HL-60 (cell line): Measurements from ENCODE around the gene USP3.

Experiments used
- DNase-seq, 2 experiments: peaks; one replicate each; pipeline ENCODE4 v3.0.0-alpha.2; 2010 to 2020; ENCODE audit warnings: low read depth in 1 of 2, low spot score in 1 of 2
- H3K27ac ChIP-seq: fragments of 250-450 bp; sonication (Bioruptor Pico); replicated peaks from 2 replicates; pipeline ENCODE4 v1.5.1; 2020; ENCODE audit warnings: mild to moderate bottlenecking, moderate library complexity
- H3K27me3 ChIP-seq: fragments of 250-450 bp; sonication (Bioruptor Pico); 2 replicates; pipeline ENCODE4 v1.5.1; 2021; ENCODE audit warnings: mild to moderate bottlenecking, moderate library complexity; ENCODE audit not compliant: insufficient read depth, poor library complexity, severe bottlenecking
- H3K4me3 ChIP-seq: replicated peaks from 2 replicates; pipeline ENCODE4 v1.5.1; 2011; ENCODE audit warnings: mild to moderate bottlenecking, control low read depth, low read length; ENCODE audit not compliant: insufficient read depth
- GABPA ChIP-seq: IDR thresholded peaks from 2 replicates; pipeline ENCODE4 v1.6.1; 2012; ENCODE audit warnings: low read depth
- POLR2AphosphoS5 ChIP-seq: IDR thresholded peaks from 2 replicates; pipeline ENCODE4 v1.6.1; 2012; ENCODE audit warnings: low read depth
- SPI1 ChIP-seq: IDR thresholded peaks from 2 replicates; pipeline ENCODE4 v1.6.1; 2012; ENCODE audit warnings: low read depth, mild to moderate bottlenecking, borderline replicate concordance
- TF ChIP-seq, protein P1 (sequence below): IDR thresholded peaks from one replicate; pipeline ENCODE4 v1.5.1; 2011; ENCODE audit warnings: low read length, control low read depth, inconsistent platforms; ENCODE audit not compliant: insufficient read depth
- TF ChIP-seq, protein P2 (sequence below): IDR thresholded peaks from 2 replicates; pipeline ENCODE4 v1.6.1; 2012; ENCODE audit warnings: low read depth; ENCODE audit not compliant: insufficient replicate concordance

Gene USP3

GRCh38 chr15:63500265-63501250 is 3.8 kb upstream of the USP3 start:
- TF ChIP-seq POLR2AphosphoS5 (no peak), GABPA (no peak), SPI1 (no peak)
- TF ChIP-seq, protein P1, sequence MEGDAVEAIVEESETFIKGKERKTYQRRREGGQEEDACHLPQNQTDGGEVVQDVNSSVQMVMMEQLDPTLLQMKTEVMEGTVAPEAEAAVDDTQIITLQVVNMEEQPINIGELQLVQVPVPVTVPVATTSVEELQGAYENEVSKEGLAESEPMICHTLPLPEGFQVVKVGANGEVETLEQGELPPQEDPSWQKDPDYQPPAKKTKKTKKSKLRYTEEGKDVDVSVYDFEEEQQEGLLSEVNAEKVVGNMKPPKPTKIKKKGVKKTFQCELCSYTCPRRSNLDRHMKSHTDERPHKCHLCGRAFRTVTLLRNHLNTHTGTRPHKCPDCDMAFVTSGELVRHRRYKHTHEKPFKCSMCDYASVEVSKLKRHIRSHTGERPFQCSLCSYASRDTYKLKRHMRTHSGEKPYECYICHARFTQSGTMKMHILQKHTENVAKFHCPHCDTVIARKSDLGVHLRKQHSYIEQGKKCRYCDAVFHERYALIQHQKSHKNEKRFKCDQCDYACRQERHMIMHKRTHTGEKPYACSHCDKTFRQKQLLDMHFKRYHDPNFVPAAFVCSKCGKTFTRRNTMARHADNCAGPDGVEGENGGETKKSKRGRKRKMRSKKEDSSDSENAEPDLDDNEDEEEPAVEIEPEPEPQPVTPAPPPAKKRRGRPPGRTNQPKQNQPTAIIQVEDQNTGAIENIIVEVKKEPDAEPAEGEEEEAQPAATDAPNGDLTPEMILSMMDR: no peak
- TF ChIP-seq, protein P2, sequence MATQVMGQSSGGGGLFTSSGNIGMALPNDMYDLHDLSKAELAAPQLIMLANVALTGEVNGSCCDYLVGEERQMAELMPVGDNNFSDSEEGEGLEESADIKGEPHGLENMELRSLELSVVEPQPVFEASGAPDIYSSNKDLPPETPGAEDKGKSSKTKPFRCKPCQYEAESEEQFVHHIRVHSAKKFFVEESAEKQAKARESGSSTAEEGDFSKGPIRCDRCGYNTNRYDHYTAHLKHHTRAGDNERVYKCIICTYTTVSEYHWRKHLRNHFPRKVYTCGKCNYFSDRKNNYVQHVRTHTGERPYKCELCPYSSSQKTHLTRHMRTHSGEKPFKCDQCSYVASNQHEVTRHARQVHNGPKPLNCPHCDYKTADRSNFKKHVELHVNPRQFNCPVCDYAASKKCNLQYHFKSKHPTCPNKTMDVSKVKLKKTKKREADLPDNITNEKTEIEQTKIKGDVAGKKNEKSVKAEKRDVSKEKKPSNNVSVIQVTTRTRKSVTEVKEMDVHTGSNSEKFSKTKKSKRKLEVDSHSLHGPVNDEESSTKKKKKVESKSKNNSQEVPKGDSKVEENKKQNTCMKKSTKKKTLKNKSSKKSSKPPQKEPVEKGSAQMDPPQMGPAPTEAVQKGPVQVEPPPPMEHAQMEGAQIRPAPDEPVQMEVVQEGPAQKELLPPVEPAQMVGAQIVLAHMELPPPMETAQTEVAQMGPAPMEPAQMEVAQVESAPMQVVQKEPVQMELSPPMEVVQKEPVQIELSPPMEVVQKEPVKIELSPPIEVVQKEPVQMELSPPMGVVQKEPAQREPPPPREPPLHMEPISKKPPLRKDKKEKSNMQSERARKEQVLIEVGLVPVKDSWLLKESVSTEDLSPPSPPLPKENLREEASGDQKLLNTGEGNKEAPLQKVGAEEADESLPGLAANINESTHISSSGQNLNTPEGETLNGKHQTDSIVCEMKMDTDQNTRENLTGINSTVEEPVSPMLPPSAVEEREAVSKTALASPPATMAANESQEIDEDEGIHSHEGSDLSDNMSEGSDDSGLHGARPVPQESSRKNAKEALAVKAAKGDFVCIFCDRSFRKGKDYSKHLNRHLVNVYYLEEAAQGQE: no peak
- Histone ChIP-seq H3K27me3 (peaks cover 15% of the 10 kb centered on the region), H3K4me3 (no peak overlapping the region), H3K27ac (no peak overlapping the region)
- no peak for DNase-seq

DNA sequence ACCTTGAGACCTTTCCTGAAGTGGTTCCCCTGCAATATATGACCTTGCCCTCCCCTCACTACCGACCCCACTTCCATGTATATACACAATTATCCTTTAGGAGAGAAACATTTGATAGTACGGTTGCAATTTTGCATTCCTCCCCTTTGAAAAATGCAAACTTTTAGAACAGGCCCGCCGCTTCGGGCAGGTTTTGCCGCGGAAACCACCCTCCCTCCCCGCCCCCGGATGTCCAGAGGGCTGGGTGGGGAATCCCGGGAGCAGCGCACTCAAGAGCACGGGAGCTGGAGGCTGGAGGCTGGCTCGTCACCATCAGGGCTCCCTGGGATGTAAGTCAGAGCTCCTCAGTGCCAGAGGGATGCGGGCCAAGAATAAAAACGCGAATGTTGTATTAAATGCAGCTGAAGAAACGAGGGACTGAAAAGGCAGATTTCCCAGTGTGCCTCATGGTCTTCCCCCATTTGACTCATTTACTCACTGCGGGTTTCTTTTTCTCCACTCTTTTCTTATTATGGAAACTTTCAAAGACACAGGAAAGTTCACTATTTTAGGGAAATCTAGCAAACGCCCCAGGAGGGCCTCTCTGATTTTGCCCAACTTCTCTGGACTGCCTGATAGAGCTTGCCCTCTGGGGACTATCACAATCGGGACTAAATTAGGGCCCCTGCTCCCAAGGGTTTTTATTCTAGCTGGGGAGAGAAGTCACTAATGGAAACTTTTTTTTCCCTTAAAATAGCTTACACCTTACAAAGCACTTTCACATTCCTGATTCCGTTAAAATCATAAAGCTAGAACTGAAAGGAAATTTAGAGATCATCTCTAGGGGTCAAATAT is 2.9 kb upstream of the USP3 start:
- TF ChIP-seq, protein P2: no peak
- TF ChIP-seq, protein P1: no peak
- TF ChIP-seq GABPA: no peak
- TF ChIP-seq POLR2AphosphoS5: no peak
- no peak for TF ChIP-seq SPI1
- peaks cover 5% of the 10 kb centered on the region for H3K27me3 ChIP-seq
- H3K4me3 ChIP-seq: no peak overlapping the region
- DNase-seq: no peak
- no peak overlapping the region for H3K27ac ChIP-seq

GRCh38 chr15:63502137-63502766 is 2.1 kb upstream of the USP3 start:
- no peak for DNase-seq
- H3K27ac ChIP-seq: peak overlapping the region; percentile 53
- TF ChIP-seq GABPA (no peak), SPI1 (no peak), POLR2AphosphoS5 (no peak)
- TF ChIP-seq, protein P1: no peak
- TF ChIP-seq, protein P2: no peak
- H3K27me3 ChIP-seq: no peaks in the 10 kb centered on the region
- H3K4me3 ChIP-seq: no peak overlapping the region
